Measurements from ENCODE around the gene PDE11A.

The PDE11A gene

DNA sequence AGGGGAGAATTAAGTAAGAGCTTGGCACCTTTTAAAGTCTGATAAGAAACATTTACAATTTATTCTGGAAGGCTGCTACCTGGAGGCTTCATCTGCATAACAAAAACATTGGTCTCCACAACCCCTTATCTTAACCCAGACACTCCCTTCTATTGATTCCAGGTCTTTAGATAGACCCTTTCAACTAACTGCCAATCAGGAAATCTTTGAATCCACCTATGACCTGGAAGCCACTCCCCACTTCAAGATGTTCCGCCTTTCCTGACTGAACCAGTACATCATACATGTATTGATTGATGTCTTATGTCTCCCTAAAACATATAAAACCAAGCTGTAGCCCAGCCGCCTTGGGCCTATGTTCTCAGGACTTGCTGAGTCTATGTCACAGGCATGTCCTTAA lies 390.6 kb downstream of the PDE11A start:
- TF ChIP-seq, protein P1, sequence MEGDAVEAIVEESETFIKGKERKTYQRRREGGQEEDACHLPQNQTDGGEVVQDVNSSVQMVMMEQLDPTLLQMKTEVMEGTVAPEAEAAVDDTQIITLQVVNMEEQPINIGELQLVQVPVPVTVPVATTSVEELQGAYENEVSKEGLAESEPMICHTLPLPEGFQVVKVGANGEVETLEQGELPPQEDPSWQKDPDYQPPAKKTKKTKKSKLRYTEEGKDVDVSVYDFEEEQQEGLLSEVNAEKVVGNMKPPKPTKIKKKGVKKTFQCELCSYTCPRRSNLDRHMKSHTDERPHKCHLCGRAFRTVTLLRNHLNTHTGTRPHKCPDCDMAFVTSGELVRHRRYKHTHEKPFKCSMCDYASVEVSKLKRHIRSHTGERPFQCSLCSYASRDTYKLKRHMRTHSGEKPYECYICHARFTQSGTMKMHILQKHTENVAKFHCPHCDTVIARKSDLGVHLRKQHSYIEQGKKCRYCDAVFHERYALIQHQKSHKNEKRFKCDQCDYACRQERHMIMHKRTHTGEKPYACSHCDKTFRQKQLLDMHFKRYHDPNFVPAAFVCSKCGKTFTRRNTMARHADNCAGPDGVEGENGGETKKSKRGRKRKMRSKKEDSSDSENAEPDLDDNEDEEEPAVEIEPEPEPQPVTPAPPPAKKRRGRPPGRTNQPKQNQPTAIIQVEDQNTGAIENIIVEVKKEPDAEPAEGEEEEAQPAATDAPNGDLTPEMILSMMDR (IDR thresholded peaks at IDR 0.05; ENCODE audit: low read depth, low read length) = no peak
- in situ Hi-C loops (cut with HindIII; ENCODE audit: low sequenced_read_pairs) = no loop called here
- no peak overlapping the region for H3K4me3 ChIP-seq (ENCODE audit: low read depth, low read length)
- no peak for DNase-seq (ENCODE audit: low read depth, low spot score)

DNA sequence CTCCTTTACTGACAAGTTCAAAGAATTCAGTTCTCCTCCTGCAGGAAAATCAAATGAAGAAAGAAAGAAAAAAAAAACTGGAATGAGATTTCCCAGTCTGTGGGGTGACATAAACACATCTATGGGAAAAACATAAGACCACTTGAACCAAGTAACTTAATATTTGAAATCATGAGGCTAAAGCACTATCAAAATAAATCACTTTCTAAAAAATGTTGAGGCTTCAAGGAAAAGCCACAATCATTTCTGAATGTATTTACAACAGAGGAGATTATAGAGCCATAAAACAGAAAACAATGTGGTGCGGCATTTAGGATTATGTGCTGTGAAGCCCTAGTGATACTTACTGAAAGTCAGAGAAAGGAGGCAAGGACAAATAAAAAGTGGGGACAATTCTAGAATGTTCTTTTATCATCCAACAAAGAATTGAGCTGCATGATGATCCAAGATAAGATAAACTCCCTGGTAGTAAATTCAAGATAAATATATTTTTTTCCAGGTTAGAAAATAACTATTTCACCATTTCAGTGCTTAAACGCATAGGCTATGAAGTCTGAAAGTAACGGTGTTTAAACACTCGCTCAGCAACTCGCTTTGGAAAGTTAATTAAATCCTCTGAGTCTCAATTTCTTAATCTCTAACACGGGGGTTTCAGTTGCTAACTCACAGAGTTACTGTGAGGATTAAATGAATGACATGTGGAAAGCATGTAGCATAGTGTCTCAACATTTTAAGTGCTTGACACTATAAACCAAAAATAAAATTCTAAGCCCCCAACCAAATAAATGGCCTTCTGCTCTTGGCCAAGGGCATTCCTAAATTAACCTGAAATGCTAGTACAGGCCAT lies 391.5 kb downstream of the PDE11A start:
- TF ChIP-seq, protein P1 (IDR thresholded peaks at IDR 0.05; ENCODE audit: low read depth, low read length) = no peak
- H3K4me3 ChIP-seq (ENCODE audit: low read depth, low read length) = no peak overlapping the region
- no peak for DNase-seq (ENCODE audit: low read depth, low spot score)
- in situ Hi-C loops (cut with HindIII; ENCODE audit: low sequenced_read_pairs) = no loop called here

DNA sequence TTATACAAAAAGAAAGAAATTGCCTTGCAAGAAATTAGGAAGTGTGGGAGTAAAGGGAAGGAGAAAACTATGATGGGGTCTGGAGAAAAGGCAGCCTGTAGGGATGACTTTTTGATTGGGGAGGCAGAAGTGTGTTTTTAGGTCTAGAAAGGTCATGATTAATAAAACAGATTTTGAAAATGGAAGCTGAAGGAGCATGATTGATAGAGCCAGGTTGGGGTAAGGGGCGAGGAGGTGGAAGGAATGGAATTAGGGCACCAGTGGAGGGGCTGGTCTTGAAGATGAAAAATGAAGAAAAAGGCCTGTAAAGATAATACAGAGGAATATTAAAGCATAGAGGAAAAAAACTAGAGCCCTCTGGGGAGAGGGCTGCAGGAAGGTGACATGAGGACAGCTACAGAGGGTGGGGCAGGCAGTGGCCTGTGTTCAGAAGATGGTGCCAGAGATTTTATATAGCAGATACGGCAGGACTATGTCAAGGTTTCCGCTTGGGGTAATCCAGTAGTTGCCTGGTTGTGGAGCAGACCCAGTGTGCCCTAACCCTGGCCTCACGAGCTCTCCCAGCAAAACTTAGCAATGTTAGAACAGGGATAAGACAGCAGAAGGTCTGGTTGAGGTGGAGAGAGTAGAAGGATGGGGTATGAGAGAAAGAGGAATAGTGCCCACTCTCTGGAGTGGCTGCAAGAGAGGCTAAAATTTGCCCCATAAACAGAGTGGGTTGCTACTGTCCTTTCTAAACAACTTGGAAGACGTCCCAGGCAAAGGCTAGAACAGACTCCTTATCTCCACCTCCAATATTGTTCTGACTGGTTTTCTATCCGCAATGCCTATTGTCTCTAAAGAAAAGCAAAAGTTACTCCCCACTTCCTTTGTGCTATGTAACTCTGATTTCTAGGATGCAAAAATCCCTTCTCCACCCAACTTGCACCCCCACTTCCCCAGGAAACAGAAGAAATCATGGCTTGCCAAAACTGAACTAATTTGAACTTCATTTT lies 392.7 kb downstream of the PDE11A start:
- TF ChIP-seq, protein P1 (IDR thresholded peaks at IDR 0.05; ENCODE audit: low read depth, low read length) = no peak
- no peak overlapping the region for H3K4me3 ChIP-seq (ENCODE audit: low read depth, low read length)
- in situ Hi-C loops (cut with HindIII; ENCODE audit: low sequenced_read_pairs) = no loop called here
- no peak for DNase-seq (ENCODE audit: low read depth, low spot score)

DNA sequence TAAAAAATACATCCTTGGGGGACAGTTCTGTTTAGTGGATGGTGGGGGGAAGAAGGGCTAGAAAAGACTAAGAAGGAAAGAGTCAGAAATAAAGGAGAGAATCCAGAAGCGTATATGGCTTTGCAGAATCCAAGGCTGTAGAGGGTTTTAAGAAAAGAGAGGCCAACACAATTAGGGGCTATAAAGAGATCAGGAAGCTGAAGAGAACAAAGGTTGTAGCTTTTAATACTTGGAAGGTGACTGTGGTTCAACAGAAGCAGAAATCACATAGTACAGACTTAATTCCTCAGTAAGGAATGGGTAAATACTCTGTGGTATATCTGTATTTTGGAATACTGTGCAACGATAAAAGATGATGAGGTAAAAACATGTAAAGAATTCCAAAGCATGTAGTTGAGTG lies 393.6 kb downstream of the PDE11A start:
- H3K4me3 ChIP-seq (ENCODE audit: low read depth, low read length) = no peak overlapping the region
- no peak for DNase-seq (ENCODE audit: low read depth, low spot score)
- in situ Hi-C loops (cut with HindIII; ENCODE audit: low sequenced_read_pairs) = no loop called here
- TF ChIP-seq, protein P1 (IDR thresholded peaks at IDR 0.05; ENCODE audit: low read depth, low read length) = no peak

DNA sequence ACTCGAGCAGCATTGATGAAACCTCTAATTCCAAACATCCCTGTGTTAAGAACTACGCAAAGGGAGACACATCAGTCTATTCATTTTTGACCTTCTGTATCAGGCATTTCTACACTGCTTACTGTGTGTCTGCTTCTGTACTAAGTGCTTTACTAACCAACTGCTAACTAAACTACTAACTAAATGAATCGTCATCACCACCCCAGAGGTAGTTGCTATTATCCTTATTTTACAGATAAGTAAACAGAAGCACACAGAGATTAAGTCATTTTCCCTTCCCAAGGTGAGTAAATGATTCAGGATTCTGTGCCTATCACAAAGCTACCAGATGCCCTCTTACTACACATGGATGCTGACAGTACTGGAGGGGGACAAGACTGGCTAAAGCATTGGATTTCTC lies 395.9 kb downstream of the PDE11A start:
- H3K4me3 ChIP-seq (ENCODE audit: low read depth, low read length) = no peak overlapping the region
- in situ Hi-C loops (cut with HindIII; ENCODE audit: low sequenced_read_pairs) = no loop called here
- TF ChIP-seq, protein P1 (IDR thresholded peaks at IDR 0.05; ENCODE audit: low read depth, low read length) = no peak
- no peak for DNase-seq (ENCODE audit: low read depth, low spot score)

DNA sequence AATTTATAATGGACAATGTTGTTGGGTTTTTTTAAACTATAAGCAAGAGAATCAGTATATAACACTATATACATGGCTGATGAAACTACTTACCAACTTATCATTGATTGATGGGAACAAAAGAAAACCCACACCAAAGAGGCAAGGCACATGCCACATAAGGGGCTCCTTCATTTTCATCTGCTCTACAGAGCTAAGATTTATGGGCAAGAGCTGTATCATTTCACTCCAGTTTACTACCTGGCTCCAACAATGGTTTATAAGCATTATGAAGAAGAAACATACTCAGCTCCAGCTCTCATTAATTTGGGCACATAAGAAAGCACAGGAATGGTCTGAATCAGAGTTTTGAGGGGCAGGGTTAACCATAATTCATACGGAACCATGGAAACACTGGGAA lies 396.8 kb downstream of the PDE11A start:
- no peak for DNase-seq (ENCODE audit: low read depth, low spot score)
- in situ Hi-C loops (cut with HindIII; ENCODE audit: low sequenced_read_pairs) = no loop called here
- H3K4me3 ChIP-seq (ENCODE audit: low read depth, low read length) = no peak overlapping the region
- TF ChIP-seq, protein P1 (IDR thresholded peaks at IDR 0.05; ENCODE audit: low read depth, low read length) = no peak

Measured in astrocyte of the spinal cord (primary cell).